Measurements from ENCODE around the gene FNDC1.

FNDC1 gene

DNA sequence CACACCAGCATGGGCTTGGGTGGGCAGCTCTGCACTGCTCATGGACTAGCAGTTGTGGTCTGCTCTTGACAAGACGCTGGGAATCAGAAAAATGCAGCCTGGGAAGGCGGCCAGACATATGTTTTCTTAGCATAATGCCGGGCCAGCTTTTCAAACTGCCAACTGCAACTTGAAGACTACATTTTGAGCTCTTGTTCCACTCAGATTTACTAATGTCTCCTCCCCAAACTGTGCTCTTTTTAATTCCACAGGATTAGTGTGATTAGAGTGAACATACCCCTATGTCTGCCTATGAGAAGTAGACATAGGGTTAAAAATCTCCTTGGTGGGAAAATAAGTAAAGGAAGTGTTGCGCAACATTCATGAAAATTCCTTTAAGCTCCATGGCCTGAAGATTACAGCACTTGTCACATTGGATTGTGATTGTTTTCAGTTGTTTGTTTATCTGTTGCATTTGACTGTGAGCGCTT, 5.3 kb upstream of the FNDC1 start:
- no peak for DNase-seq

DNA sequence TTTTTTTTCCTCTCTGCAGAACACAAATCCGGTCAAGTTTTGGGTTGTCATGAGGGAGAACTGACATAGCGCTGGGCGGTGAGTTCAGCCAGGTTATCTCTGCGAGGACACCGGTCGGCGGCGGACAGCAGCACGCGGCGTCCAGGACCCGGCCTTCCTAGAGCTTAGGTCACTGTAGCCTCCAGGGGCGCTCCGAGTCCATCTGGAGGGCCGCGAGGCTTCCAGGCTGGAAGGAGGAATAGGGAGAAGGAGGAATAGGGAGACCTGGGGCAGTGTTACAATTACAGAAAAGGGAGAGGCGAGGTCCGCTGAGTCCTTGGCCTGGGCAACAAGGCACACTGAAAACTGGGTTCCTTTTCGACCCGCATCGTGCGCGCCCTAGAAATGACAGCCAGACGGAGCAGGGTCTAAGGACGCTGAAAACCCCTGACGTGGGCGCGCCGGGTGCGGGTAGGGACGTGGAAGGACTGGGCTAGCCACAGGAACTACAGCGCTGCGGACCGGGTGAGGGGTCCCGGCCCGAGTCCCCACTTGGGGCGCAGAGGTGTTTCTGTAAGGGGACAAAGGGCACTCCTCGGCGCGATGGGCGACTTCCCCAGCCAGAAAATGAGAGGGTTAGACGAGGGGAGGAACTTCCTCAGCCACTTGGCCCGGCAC, 536 bp upstream of the FNDC1 start:
- no peak for DNase-seq

DNA sequence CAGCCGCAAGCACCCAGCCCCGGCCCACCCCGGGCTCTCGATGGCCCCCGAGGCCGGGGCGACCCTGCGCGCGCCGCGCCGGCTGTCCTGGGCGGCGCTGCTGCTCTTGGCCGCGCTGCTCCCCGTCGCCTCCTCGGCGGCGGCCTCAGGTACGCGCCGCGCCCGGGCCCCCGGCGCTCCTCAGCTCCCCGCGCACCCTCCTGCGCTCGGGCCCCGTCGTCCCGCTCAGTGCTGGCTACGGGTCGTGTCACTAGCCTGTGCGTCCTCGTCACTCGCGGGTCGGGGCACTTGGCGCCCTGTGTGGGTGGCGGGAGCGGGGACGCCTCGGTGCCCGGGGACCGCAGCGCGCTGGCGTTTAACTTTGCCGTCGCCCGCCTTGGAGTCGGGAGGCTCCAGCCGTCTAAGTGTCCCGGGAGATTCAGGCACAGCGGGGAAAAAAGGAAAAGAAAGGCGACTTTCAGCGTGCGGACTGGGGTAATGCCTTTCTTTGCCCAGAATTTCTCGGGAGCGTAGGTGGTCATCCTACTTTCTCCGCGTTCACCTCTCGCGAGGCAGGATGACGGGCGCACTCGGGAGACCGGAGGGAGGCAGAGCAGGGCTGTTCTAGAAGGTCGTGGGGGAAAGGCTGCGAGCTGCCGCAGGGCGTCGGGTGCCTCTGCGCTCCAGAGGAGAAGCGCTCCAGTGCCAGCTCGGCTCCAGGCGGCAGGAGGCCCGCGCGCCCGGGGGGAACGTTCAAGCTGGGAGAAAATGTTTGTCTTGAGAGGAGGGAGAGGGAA, 545 bp downstream of the FNDC1 start:
- peak in 1 of 2 donors; percentile 14 for DNase-seq

GRCh38 chr6:159170333-159170672, 1.1 kb downstream of the FNDC1 start:
- DNase-seq: no peak

- no peak for DNase-seq
Observed at GRCh38 chr6:159170999-159171712, 2.0 kb downstream of the FNDC1 start.

- no peak for DNase-seq
Observed at GRCh38 chr6:159172091-159172491, 2.9 kb downstream of the FNDC1 start.

DNA sequence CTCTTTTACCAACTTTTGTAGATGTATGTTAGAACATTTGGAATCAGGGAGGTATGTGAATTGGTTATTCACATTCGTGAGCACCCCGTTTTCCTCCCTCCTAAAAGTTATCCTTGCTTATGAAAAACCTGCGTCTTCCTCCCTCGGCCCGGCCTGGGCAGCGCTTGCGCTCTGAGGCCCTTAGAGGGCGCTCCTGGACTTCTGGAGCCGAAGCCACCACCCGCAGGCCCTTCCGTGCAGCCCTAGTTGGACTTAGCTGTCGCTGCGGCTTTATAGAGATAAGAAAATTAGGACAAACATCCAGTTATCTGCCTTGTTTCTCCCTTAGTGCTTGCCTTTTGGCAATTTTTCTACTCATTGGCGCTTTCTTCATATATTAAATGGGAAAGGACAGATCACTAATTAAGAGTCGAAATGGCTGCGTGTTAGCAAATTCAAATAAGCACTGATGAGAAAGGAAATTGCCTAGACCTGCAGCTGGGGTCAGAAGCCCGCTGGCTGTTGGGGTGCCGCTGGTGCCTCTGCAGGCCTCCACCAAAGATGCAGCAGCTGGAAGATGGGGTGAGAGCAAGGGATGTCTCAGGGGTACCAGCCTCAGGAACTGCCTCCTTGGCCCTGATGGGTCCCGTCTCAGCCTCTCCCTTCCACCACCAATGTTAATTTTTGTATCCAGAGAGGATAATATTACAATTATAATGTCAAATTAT, 5.2 kb downstream of the FNDC1 start:
- DNase-seq: peak; percentile 65 to 67

DNA sequence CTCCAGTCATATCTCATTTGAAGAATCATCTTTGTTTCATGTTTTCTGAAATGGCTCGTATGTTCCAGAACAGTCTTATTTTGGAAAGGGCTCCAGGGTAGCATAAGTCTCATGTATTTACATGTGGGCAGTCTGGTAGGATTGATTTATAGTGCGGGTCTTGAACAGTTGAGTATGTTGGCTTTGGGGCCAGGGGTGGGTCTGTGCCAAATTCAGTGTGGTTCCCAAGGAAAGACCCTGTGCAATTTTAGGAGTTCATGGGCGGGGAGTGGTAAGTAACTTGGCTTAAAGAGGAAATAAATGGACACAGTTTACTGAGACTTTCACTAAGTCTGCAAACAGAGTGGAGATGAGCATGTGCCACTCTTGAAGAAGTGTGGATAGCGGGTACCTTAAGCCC, 7.7 kb downstream of the FNDC1 start:
- DNase-seq: no peak

- no peak for DNase-seq
Observed at GRCh38 chr6:159178847-159179246, 9.6 kb downstream of the FNDC1 start.

- DNase-seq: no peak
Observed at GRCh38 chr6:159180001-159180400, 10.8 kb downstream of the FNDC1 start.

DNA sequence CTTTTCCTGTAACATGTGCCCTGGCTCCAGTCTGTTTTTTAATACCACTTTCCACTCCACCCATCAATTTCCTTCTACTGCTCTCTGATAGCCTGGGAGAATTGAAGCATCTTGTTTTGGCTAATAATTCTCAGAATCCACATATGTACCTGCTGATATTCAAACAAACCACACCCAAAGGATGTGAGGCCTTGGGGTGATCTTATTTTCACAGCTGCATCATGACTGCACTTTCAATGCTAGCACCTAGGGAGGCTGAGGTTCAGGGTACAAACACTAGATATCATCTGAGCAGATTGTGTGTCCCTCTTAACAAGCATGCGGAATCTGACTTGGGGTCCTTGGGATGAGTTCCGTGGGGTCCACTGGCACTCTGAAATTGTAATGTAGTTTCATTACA, 12.7 kb downstream of the FNDC1 start:
- DNase-seq: no peak

GRCh38 chr6:159184559-159184958, 15.4 kb downstream of the FNDC1 start:
- no peak for DNase-seq

DNA sequence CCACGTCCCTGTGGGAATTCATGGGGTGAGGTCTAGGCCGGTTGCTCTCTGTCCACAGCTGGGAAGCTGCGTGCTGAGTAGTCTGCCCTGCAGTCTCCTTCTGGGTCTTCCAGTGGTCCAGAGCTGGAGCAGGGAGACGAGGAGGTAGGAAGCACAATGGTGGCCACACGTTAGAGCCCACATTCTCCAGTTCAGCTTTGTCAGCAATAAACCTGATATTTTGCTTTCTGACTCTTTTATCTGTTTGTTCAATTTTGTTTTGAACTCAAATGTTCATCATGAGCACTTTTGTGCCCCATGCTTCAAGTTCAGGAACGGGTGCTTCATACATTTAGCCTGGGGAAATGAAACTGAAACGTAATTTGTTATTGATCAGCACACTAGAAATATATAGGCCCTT, 21.3 kb downstream of the FNDC1 start:
- DNase-seq: no peak

GRCh38 chr6:159193923-159194322, 24.7 kb downstream of the FNDC1 start:
- no peak for DNase-seq

GRCh38 chr6:159194421-159194820, 25.2 kb downstream of the FNDC1 start:
- DNase-seq: no peak

- no peak for DNase-seq
Observed at GRCh38 chr6:159196430-159196975, 27.3 kb downstream of the FNDC1 start.

- DNase-seq: no peak
Observed at GRCh38 chr6:159197251-159197650, 28.1 kb downstream of the FNDC1 start.

- DNase-seq: no peak
Observed at GRCh38 chr6:159201336-159201735, 32.1 kb downstream of the FNDC1 start.

GRCh38 chr6:159203304-159204005, 34.3 kb downstream of the FNDC1 start:
- DNase-seq: no peak

GRCh38 chr6:159204605-159205004, 35.4 kb downstream of the FNDC1 start:
- DNase-seq: no peak

DNA sequence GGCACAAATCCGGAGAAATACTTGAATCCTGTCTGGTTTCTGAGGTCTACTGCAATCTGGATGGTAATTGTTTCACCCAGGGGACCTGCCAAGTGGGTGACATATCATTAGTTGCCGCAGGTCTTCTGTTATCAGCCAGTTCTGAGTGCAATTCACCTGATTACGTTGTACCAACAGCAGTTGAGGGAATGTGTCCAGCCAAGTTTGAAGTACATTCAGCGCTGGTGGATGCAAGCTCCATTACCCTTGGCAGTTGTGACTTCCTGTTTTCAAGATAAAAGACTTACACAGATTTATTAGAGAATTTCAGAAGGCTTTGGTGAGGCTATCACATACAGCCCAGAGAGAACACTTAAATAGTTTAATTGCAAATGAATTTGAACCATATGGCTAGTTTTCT, 42.8 kb downstream of the FNDC1 start:
- DNase-seq: no peak

DNA sequence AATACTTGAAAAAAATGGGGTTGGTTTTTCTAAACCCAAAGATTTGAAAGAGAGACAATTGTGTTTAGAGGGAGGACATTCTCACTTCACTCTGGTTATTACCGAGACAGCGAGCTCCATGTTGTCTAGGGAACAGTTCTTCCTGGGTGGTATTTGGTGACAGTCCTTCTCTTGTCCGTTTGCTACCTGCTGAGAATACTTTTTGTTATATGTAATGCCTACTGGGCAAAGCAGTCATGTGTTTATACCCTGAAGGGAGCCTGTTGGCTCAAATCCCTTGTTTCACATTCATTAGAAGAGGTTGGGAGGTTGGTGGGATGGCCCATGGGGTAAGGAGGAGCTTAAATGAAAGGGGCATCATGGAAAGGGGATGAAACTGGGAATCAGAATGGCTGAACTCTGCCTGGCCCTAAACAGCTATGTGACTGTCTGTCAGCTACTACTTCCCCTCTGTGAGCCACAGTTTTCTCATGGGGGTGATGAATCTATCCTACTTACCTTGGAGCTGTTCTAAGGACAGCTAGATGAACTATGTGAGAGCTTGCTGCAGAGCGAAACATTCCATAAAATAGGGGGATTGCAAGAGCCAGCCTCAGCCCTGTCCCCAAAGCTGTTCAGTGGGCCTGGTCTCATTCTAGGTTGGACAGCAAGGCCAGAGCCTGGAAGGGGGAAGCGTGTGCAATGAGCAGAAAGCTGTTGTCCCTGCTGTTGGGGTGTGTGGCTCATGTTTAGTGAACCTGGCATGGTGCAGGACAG, 43.5 kb downstream of the FNDC1 start:
- DNase-seq: no peak
